GM10266 (cell line): ENCODE data around the gene SCARB1.

Experiments used
- DNase-seq: peaks from one replicate; pipeline ENCODE4 v3.0.0; 2012; ENCODE audit errors: extremely low spot score
- TF ChIP-seq, protein P1 (sequence below): IDR thresholded peaks from 2 replicates; pipeline ENCODE4 v1.5.1; 2012; ENCODE audit warnings: mild to moderate bottlenecking, low read depth; ENCODE audit not compliant: control insufficient read depth, insufficient read depth; ENCODE audit errors: missing control alignments

Gene SCARB1

DNA sequence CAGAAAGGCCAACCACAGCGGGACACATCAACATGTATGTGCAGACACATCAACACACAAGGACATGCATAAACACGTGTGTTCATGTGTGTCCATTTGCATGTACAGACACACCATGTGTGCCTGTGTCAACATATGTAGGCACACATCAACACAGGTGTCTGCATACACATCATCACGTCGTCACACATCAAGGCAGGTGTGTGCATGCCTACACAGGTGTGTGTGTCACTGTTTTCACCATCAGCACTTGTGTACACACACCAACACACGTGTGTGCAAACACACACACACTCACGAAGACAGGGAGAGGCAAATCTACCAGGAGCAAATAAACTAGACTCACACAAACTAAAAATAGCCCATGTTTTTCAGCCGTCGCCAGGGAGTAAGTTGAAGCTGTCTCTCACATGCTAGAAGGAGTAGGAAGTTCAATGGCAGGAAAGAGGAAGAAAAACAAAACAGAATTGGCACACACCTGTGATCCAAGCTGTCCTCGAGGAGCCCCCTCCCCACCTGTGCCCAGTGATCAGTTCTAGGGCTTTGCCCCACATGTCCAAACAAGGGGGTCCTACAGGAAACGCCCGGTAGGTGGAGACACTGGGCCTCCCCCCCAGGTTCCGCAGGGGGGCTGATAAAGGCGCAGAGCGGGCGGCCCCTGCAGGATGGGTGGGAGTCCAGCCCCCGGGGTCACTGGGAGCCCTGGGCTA, 7.4 kb downstream of the SCARB1 start:
- TF ChIP-seq, protein P1, sequence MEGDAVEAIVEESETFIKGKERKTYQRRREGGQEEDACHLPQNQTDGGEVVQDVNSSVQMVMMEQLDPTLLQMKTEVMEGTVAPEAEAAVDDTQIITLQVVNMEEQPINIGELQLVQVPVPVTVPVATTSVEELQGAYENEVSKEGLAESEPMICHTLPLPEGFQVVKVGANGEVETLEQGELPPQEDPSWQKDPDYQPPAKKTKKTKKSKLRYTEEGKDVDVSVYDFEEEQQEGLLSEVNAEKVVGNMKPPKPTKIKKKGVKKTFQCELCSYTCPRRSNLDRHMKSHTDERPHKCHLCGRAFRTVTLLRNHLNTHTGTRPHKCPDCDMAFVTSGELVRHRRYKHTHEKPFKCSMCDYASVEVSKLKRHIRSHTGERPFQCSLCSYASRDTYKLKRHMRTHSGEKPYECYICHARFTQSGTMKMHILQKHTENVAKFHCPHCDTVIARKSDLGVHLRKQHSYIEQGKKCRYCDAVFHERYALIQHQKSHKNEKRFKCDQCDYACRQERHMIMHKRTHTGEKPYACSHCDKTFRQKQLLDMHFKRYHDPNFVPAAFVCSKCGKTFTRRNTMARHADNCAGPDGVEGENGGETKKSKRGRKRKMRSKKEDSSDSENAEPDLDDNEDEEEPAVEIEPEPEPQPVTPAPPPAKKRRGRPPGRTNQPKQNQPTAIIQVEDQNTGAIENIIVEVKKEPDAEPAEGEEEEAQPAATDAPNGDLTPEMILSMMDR = peak; percentile 16
- DNase-seq = no peak

DNA sequence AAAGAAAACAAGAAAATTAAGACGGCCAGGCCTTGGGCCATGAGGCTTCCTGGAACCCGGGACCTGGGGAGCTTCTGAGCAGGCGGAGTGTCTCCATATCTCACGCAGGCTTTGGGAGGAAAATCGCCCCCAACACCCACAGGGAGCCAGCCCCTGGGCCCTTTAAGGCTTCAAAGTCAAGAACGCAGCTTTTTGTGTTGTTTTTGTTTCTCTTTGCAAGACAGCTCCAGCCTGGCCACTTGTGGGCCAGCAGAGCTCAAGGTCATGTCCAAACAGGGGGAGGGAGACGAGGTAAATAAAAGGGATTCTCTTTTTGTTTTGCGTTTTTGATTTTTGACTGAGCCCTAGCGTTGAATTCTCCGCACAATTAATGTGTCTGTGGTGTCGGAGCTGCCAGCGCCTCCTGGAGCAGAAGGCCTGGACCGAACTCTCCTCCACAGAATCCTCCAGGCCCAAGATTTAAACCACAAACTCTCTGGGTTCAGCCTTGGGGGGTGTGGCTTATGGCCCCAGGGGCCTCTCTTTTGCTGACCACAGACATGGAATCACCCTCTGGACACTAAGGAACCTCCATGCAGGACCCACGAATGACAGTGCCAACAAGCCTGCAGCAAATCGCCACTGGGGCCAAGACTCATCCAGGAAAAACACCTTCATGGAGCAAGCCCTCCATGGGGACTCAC, 8.2 kb downstream of the SCARB1 start:
- DNase-seq = no peak
- TF ChIP-seq, protein P1 = no peak

DNA sequence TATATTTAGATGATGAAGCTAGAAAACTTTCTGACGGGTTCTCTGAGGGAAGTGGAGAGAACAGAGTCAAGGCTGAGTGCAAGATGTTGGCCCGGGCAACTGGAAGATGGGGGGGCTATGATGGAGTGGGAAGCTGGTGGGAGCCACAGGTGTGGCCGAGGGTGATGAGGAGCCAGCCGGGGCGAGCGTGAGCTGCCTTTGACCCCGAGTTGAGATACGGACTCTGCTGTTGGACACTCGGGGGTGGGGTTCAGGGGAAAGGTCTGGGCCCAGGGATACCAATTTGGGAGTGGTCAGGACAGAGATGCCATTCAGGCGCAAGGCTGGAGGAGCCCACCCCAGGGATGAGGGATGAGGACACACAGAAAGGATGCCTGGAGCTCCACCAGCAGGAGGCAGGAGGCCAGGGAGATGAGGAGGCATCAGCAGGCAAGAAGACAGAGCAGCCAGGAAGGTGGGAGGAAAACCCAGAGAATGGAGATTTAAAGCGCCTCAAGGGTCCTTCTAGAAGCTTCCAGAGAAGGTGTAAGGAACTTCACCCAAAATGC, 9.0 kb downstream of the SCARB1 start:
- no peak for DNase-seq
- TF ChIP-seq, protein P1 = no peak

DNA sequence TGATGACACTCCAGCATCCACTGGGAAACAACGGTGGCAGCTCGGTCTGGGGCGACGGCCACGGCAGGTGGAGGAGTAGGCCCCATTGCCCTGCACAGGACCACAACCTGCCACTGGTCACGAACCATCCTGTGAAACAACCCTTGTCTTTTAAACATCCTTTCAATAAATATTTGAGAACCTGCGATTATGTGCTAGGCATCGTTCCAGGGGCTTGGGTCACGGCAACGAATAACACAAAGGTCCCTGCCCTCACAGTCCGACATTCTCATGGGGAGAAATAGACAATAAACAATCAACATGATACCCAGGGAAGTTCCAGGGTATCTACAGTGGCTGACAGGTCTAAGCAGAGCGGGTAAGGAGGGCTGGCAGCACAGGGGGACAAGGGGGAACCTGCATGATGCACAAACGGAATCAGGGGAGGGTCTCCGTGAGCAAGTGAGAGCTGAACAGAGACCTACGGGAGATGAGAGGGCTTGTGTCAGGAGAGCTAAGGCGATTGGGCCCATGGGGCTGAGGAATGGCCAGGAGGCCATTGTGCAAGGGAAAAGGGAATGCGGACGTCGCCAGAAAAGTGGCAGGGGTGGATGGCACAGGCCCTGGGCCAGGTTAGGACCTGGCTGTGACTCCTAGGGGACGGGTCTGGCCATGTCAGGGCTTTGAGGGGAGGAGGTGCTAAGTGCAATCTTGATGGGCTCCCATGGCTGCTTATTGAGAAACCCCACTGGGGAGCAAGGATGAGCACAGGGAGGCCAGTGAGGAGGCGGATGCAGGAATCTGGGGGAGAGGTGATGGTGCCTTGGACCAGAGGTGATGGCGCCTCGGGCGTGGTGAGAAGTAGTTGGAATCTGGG, 9.7 kb downstream of the SCARB1 start:
- TF ChIP-seq, protein P1 = no peak
- DNase-seq = no peak

DNA sequence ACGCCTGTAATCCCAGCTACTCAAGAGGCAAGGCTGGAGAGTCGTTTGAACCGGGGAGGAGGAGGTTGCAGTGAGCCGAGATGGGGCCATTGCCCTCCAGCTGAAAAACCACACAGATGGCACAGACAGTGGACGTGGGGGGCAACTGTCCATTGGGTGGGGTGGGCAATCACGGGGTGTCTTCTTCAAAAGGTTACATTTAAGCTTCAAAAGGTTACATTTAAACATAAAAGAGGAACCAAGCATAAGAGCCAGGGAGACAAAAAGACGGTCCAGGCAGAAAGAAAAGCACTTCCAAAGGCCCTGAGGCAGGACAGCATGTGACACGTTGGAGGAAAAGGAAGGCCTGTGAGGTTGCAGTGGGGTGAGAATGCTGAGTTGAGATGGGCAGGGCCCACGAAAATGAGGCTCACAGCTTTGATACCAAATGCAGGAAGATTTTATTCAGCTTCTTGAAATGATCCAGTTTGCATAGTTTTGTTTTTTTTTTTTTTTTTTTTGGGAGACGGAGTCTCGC, 10.7 kb downstream of the SCARB1 start:
- no peak for DNase-seq

DNA sequence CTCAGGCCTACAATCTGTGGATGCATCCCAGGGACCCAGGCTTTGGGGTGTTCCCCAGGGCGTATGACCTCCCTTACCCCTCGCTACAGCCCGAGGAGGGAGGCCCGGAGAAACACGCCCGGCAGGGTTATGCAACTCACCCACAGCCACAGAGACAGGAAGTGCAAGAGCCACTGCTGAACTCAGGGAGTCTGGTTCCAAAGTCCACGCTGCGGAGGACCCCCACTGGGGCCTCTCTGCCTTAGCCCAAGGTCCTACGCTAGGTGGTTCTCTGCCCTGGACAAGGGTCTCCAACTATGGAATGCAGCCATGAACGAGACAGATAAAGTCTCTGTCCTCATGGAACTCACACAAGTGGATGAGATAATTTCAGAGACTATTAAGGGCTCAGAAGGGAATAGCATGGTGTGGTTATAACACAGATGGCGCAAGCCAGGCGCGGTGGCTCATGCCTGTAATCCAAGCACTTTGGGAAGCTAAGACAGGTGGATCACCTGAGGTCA, 11.3 kb downstream of the SCARB1 start:
- TF ChIP-seq, protein P1 = no peak
- DNase-seq = no peak

More for the DNA sequence above, 10.7 kb downstream of the SCARB1 start:
- TF ChIP-seq, protein P1 = no peak
